NCI-H748 treated with DMSO at 0.1 percent for 48 hours (cell line): ENCODE results near the gene PSTPIP1.

Source experiments
- DNase-seq: peaks from one replicate; lab custom pipeline; 2025; lab: John Stamatoyannopoulos, UW

The PSTPIP1 gene

DNA sequence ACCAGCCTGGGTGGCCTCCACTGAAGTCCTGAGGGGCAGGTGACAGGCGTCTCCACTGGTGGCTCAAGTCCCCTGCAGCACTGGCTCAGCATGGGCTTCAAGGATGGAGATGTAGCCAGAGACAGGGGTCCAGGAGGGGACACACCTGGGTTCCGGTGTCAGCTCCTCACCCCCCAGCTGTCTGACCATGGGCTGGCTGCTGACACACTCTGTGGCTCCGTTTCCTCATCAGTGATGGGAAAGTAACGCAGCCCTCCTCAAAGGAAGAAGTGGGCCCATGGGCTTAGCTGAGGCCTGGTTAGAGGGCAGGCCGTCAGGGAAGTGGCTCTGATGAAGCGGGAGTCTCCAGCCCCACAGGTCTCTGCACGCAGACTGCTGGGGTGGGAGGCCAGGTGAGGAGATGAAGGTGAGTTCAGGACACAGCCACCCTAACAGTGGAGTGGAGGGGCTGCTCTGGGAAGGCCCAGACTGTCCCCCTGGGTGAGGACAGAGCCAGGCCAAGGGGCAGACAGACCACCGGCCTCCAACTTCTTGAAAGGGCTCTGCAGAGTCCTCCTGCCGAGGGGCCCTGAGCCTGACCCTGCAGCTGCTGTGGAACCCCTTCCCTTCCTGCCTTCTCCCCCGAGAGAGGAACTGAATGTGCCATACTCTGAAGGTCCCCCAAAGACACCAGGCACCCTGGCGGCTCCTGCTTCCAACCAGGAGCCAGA is 24.0 kb downstream of the PSTPIP1 start:
- DNase-seq: no peak

DNA sequence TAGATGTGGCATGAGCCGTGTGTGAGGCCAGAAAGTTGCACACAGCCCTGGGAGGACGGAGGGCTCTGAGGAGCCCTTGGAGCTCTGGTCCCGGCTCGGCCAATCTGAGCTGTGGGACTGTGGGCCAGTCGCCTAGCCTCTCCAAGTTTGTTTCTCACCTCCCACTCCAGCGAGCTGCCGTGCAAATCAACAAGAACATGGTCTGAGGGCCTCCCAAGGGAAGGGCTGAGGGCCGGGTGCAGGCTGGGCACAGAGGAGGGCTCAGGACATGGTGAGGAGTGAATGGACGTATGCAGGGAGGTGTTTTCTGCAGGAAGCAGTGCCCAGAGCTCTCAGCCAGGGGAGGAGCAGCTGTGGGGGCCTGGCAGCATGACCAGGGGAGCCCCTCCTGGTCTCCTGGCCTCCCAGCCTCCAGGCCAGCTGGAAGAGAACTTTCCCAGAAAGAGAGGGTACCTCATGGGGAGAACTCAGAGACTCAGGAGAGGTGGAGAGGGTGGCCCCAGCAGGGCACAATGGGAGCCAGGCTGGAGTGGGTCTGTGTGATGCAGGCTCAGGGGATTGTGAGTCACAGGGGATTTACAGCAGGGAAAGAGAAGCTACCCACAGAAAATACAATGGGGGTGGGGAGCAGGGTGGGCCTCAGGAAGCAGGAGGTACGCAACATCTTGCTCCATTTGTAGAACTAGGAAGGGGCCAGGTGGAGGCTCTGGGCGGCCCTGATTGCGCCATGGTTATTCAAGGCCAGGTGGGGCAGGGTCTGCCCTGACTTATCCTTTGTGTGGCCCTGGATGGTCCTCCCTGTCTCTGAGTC is 24.8 kb downstream of the PSTPIP1 start:
- DNase-seq: no peak

DNA sequence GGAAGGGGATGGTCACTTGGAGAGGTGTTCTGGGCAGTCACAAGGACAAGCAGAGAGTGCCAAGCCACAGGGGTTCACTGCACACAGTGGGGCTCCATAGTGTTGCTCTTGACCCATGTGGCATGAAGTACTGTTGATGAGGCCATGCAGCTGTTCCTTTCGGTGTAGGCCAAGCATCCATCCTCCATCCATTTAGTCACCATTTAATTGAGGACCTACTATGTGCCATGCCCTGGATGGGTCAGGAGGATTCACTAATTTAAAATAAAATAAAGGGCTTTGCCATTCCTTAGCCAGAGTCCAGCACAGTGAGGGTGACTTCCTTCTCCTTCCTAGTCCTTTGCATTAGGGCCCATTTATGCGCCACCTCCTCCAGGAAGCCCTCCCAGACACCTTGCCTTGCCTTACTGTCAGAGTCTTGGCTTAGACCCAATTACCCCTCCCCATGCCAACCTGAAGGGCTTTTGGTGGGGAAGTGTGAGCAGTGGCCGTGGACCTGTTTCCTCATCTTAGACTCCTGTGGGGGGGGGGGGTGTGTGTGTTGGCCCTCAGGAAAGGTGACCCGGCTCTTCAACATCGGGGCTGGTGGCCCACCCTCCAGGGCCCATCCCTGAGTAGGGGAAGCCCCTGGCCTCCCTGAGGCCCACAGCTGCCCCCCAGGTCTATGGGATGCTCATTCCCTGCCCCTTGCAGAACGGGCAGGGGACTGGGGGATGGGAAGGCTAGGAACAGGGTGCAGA is 25.6 kb downstream of the PSTPIP1 start:
- no peak for DNase-seq

DNA sequence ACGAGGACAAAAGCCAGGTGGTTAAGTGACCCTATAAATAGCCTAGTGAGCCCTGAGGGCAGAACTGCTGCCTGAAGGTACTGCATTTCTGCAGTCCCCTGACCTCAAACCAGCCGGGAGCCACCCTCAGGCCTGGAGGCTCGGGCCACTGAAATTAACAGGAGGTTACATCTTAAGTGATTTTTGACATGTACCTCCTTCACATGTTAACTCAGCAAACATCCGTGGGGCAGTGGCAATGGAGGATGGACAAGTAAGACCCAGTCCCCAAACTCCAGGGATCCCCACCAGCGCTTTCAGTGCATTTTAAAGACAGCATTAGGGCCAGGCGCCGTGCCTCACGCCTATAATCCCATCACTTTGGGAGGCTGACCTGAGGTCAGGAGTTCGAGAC is 26.2 kb downstream of the PSTPIP1 start:
- DNase-seq: no peak

DNA sequence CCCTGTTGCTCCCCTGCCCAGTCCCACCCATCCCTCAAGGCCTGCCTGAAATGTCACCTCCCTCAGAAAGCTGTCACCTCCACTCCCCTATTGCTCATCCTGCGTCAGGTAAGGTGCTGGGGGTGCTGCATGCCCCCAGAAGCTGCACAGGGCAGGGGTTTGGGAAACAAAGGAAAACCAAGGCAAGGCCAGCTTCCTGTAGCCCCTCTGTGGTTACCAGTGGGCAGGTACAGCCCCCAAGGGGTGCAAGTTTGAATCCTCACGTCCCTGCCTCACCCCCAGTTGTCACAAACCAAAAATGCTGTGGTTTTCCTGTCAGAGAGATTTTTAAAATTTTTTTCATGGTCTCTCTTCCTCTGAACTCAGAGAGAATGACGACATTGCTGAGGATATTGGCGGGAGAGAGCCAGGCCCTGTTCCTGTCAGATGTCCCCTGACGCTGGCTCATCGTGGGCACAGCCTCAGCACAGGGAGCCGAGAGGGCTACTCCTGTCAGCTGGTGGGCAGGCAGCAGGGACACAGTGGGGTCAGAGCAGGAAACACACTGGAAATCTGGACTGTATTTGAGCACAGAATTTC is 27.0 kb downstream of the PSTPIP1 start:
- DNase-seq: no peak

DNA sequence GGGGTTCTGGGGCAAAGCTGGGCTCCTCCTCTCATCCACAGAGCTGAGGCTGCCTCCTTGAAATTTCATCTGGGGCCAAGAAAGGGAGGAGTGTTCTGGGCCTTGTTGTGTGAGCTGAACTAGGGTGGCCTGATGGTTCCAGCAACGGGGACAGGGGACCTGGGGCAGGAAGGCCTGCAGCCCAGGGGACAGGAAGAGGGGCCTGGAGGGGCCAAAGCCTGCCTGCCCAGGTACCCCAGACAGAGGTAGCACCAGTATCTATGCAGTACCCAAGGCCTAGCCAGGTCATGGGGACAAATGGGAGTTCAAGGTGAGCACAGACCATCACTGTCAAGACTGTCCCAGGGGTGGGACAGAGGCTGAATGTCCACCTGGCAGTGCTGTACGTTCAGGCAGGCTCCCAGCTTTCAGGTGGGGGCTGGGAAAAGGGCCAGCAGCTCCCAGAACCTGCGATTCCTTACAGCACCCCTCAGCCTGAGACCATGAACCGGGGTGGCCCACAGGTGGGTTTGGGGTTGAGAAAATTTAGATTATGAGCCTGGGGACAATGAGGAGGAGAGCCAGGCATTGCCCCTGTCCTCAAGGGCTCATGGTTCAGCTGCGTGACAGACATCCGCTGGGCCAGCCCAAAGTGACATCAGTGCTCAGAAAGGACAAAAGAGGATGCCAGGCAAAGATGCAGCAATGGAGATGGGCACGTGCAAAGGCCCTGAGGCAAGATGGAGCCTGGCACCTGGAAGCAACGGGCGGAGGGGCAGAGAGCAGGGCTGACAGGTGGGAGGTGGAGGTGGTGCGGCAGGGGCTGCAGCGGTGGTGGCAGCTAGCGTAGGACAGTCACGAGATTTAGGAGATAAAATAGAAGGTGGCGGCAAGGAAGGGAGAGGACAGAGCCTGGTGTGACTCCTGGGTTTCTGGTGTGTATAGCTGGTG is 28.0 kb downstream of the PSTPIP1 start:
- no peak for DNase-seq

DNA sequence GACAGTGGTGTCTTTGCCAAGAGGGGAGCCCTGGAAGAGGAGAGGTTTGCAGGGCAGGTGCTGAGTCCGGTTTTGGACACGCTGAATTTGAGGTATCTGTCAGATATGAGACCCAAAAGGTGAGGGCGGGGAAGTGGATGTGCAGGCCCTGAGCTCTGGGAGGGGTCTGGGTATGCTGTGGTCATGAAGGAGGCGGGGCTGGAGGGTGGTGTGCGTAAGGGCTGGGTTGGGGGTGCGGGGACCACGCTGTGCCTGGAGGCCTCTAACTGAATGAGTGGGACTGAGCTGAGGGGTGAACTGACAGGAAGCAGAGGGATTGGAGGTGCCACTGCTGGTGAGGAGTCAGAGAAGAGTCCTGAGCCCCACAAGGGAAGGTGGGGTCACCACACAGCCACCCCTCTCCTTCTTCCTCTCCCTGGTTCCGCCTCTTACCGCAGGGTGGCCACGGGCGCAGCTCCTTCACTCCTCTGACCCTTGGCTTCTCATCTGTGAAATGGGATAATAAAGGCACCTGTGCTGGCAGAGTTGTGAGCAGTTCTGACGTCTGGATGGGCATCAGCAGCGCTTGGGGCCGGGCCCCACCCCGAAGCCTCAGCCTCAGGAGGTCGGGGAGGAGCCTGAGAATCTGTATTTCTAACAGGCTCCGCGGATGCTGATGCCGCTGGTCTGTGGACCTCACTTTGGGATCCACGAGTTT is 28.8 kb downstream of the PSTPIP1 start:
- DNase-seq: no peak

DNA sequence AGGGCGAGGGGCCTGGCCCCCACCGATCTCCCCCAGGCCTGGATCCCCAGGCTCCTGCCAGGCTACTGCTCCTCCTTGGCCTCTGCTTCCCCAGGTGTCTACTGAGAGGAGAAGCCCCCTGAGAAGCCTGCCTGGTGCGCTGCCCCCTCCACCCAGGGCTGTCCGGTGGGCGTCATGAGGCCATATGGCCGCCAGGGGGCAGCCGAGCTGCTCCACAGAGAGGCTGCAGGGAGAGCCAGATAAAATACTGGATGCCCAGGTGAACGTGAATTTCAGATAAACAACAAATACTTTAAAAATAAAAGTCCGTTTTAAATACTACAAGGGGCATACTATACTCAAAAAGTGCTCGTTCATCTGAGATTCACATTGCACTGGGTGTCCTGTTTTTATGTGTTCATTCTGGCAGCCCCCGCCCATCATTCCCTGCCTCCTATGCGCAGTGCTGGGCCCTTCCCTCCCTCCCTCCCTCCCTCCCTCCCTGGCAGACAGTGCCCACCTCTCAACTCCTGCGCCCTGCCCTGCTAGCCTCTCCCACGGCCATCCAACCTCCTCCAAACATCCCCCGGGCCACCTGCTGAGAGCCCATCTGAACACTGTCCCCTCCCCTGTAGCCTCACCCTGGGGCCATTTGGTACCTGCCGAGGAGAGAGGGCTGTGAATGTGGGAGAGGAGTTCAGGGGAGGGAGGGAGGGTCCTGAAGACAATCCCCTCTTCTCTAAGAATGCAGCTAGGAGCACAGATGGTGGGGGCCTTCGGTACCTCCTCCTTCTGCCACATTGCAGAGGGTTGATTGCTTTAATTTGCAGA is 29.6 kb downstream of the PSTPIP1 start:
- peak; percentile 23 for DNase-seq

DNA sequence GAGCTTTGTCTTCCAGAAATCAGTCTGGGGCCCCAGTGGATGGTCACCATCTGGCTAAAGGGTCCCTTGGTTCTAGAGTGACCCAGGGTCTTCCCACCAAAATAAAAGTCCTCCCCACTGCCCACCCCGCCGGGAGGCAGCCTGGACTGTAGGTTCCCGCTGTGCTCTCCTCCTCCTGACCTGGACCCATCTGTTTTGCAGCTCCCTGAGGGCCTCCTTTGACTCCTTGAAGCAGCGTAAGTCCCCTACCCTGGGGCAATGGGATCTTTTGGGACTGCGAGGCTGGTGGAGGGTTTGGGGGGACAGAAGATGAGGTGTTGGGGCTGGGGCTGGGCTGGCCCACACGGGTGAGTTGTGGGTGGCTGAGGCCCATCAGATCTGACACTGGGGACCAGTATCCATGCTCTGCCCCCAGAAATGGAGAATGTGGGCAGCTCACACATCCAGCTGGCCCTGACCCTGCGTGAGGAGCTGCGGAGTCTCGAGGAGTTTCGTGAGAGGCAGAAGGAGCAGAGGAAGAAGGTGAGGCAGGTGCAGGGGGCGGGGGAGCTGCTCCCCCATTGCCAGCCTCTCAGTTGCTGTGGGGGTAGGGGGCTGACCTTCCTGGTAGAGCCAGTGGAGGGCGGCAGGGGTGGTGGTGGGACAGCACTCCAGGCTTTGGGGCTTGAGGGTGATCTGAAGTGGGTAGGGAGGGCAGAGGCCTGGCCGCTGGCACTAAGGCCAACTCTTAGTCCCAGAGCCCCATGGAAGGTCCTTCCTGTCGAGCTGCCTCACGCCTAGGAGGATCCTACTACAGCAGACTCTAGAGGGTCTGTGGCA is 30.4 kb downstream of the PSTPIP1 start:
- no peak for DNase-seq

DNA sequence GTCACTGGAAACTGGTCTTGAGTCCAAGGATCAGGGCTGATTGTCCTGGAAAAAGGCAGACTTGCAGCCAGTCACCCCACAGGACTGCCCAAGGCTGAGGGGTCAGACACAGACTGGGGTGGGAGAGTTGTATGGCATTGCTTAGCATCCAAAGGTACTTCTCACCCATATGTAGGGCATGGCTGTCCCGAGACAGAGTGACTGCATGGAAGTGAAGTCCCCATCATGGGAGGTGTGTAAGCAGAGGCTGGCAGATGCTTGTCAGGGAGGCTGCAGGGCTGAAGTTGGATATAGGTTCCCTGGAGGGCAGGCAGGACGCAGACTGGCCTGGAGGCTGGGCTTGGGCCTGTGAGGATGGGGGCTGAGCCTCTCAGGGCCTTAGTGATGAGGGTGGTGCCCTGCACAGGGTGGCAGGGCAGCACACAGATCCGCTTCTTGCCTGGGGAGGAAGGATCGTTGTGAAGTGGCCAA is 31.1 kb downstream of the PSTPIP1 start:
- DNase-seq: no peak

DNA sequence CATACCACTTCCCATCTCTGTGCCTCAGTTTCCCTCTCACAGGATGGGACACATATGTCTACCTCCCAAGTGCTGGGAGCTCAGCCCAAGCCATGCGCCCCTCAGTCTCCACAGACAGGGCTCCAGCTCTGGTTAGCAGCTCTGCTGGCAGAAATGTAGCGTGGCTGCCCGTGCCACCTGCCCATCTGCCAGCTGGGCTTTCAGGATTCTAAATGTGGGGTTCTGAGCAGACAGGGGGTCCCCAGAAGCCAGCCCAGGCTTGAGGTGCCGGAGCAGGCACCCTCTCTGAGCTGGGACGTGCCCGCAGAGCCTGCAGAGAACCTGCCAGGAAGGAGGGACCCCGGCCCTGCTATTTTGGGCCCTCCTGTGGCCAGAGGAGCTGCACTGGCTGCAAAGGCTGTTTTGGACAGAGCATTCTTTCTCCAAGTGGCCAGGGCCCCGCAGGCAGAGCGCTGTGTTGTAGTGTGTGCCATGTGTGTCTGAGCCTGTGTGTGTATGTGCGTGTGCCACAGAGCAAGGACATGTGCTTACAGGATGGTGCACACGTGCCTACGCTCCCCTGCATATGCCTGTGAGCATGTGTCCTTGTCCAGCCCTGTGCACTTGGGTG is 31.7 kb downstream of the PSTPIP1 start:
- DNase-seq: no peak

DNA sequence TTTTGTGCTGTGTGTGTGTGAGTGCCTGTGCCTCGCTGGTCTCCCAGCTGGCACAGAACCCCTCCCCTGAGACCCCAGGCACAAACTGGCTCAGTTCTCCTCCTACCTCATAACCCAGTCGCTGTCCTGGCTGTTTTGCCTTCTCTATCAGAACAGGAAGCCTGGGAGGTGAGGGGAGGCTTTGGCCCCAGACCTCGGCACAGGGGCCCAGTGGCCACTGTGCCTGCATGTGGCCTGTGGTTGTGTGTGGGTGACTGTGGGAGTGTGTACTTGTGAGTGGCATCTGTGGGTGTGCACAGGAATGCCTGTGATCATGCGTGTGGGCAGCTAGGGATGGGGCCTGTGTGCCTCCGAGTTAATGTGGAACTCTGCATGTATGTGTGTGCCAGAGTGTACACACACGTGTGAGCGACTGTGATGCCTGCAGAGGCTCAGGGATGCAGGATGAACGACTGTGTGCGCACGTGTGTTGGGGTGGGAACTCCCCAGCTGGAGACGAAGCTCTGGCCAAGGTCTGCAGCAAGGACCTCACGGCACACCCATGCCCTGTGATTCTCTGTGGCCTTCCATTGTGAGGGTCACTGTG is 32.3 kb downstream of the PSTPIP1 start:
- DNase-seq: no peak

DNA sequence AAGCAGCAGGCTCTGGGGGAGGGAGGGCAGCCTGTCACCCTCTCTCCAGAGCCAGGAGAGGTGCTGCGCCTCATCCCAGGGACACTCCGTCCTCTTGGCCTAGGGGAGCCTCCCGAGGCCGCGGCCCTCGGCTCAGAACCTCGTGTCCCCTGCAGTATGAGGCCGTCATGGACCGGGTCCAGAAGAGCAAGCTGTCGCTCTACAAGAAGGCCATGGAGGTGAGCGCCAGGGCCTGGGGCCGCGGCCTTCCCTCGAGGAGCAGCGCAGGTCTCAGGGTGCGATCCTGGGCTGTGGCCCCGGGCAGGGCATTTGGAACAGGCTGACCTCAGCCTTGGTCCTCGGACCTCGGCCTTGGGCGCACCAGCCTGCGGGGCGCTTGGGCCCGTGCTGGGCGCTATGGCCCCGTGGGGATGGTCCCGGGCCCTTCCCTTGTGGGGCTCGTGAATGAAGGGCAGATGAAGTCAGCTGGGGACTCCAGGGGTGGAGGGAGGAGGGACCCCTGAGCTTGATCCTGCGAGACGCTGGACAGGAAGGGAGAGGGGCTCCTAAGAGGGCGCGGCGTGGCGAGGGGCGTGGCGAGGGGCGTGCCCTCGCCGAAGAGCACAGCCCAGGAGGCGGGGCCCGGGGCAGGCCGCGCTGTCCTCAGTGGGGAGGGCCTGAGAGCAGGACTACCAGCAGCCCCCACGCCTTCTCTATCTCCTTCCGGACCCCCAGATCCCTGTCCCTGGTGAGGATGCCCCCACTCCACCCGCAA is 32.9 kb downstream of the PSTPIP1 start:
- no peak for DNase-seq

DNA sequence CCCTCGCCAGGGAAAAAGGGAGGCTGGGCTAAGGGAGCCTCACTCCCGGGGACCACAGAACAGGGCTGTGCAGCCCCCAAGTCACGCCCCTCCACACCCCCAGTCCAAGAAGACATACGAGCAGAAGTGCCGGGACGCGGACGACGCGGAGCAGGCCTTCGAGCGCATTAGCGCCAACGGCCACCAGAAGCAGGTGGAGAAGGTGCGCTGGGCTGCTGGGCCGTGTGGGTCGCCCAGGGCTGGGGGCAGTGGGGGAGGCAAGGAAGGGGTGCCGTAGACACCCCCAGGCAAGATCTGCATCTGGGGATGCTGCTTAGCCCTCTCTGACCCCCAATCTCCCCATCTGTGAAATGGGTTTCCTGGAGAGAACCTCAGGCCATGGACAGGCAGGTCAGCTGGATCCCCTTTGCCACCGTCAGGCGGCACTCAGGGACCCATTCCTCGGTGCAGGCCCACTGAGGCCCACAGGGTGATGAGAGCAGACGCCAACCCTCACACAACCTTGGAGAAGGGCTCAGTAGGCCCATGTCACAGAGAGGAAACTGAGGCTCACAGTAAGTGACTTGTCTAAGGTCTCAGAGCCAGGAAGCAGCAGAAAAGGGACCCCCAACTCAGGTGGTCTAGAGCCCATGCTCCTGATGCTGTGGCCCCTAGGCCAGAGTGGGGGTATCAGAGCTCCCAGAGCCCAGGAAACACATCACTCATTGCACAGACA is 33.7 kb downstream of the PSTPIP1 start:
- no peak for DNase-seq

DNA sequence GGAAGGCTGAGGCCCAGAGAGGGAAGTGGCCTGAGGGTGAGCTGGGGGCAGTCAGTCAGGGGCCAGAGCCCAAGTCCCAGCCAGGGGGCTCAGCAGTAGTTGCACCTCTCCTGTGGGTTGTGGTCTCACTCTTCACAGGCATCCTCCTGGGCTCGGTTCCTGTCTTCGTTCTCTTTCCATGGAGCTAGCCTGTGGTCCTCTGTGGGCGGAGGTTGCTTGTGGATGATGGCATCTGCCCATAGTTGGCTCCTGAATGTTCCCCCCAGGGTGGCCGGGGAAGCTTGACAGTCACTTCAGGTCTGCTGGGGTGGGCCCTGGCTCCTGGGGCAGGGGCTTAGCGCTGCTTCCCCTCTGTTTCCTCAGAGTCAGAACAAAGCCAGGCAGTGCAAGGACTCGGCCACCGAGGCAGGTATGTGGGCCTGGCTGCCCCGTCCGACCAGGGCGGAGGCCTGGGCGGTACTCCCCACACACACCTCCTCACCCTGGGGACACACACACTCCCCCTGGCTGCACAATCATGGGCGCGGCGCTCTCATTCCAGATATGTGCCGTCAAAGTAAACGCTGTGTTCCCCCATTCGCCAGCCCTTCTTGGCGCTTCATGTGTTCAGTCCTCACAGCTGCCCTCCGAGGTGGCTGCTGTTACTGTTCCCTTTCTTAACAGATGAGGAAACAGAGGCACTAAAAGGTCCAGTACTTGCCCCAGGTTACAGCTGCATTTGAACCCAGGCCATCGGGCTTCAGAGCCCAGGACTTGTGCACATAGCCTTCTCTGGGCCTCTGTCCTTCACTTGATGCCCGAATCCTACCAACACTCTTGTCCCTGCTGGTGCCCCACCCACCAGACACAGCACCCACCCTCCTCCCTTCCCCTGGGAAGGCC is 34.5 kb downstream of the PSTPIP1 start:
- no peak for DNase-seq
